Measurements from ENCODE around the gene CDON. TPM values are rescaled to one million over a fixed set of nuclear protein-coding genes. Genes with fewer than 3 reads are reported as not detected.

Gene CDON
- total RNA-seq, 4 donors from 2014 or later: 1.0 to 2.0 (median 1.8) TPM

GRCh38 chr11:126106594-126107328 is 44.1 kb upstream of the CDON start:
- ATAC-seq (no peak), DNase-seq (no peak)
- Histone ChIP-seq H3K4me3 (no peak overlapping the region), H3K27ac (no peak overlapping the region), H3K36me3 (no peaks in the 10 kb centered on the region), H3K27me3 (no peaks in the 10 kb centered on the region), H3K4me1 (peaks cover 11 to 17% of the 10 kb centered on the region in 2 donors), H3K9me3 (no peaks in the 10 kb centered on the region)
- TF ChIP-seq CTCF (IDR thresholded peaks at IDR 0.05 in 4 of 5, conservative IDR thresholded peaks at IDR 0.05 in 1 of 5) (no peak), POLR2A (IDR thresholded peaks at IDR 0.05) (no peak)
- intact Hi-C loops (cut with DNase I; ENCODE audit: low total_unique reads): no loop called here
- in situ Hi-C loops (cut with MboI; ENCODE audit: low sequenced_read_pairs in 4 of 4): no loop called here

GRCh38 chr11:126105748-126106080 is 43.0 kb upstream of the CDON start:
- intact Hi-C loops (cut with DNase I; ENCODE audit: low total_unique reads): no loop called here
- no peak for TF ChIP-seq CTCF (IDR thresholded peaks at IDR 0.05 in 4 of 5, conservative IDR thresholded peaks at IDR 0.05 in 1 of 5)
- no peak for TF ChIP-seq POLR2A (IDR thresholded peaks at IDR 0.05)
- Histone ChIP-seq H3K4me3 (no peak overlapping the region), H3K27ac (no peak overlapping the region), H3K4me1 (peaks cover 2 to 6% of the 10 kb centered on the region in 2 donors), H3K36me3 (no peaks in the 10 kb centered on the region), H3K9me3 (no peaks in the 10 kb centered on the region), H3K27me3 (no peaks in the 10 kb centered on the region)
- no peak for DNase-seq
- in situ Hi-C loops (cut with MboI; ENCODE audit: low sequenced_read_pairs in 4 of 4): no loop called here
- no peak for ATAC-seq

- in situ Hi-C loops (cut with MboI; ENCODE audit: low sequenced_read_pairs in 4 of 4) (no loop called here), intact Hi-C loops (cut with DNase I; ENCODE audit: low total_unique reads) (no loop called here)
- H3K27me3 ChIP-seq: no peaks in the 10 kb centered on the region
- no peak overlapping the region for H3K27ac ChIP-seq
- ATAC-seq (no peak), DNase-seq (no peak)
- H3K36me3 ChIP-seq: no peaks in the 10 kb centered on the region
- H3K9me3 ChIP-seq: no peaks in the 10 kb centered on the region
- TF ChIP-seq POLR2A (IDR thresholded peaks at IDR 0.05) (no peak), CTCF (IDR thresholded peaks at IDR 0.05 in 4 of 5, conservative IDR thresholded peaks at IDR 0.05 in 1 of 5) (no peak)
- H3K4me1 ChIP-seq: peaks cover 0 to under 1% of the 10 kb centered on the region in 2 donors
- H3K4me3 ChIP-seq: no peak overlapping the region
These were observed 42.5 kb upstream of the CDON start for GRCh38 chr11:126105022-126105747.

- ATAC-seq (peak in 1 of 2 donors; percentile 21), DNase-seq (no peak)
- in situ Hi-C loops (cut with MboI; ENCODE audit: low sequenced_read_pairs in 4 of 4) (no loop called here), intact Hi-C loops (cut with DNase I; ENCODE audit: low total_unique reads) (no loop called here)
- Histone ChIP-seq H3K4me3 (no peak overlapping the region), H3K27me3 (no peaks in the 10 kb centered on the region), H3K27ac (no peak overlapping the region), H3K4me1 (no peaks in the 10 kb centered on the region), H3K9me3 (no peaks in the 10 kb centered on the region), H3K36me3 (no peaks in the 10 kb centered on the region)
- no peak for TF ChIP-seq CTCF (IDR thresholded peaks at IDR 0.05 in 4 of 5, conservative IDR thresholded peaks at IDR 0.05 in 1 of 5)
- no peak for TF ChIP-seq POLR2A (IDR thresholded peaks at IDR 0.05)
These were observed 41.8 kb upstream of the CDON start for GRCh38 chr11:126104420-126104819.

Measured in gastrocnemius medialis (tissue), 4 donors.